GM12892 (cell line): ENCODE measurements around the gene GUCA1A.

Experiments
- POLR2A ChIP-seq: IDR thresholded peaks from 2 replicates; pipeline ENCODE4 v1.6.1; 2011; ENCODE audit warnings: low read depth, low read length, control low read depth
- POLR2AphosphoS5 ChIP-seq: IDR thresholded peaks from 2 replicates; pipeline ENCODE4 v1.6.1; 2011; ENCODE audit warnings: low read depth, low read length, control low read depth

DNA sequence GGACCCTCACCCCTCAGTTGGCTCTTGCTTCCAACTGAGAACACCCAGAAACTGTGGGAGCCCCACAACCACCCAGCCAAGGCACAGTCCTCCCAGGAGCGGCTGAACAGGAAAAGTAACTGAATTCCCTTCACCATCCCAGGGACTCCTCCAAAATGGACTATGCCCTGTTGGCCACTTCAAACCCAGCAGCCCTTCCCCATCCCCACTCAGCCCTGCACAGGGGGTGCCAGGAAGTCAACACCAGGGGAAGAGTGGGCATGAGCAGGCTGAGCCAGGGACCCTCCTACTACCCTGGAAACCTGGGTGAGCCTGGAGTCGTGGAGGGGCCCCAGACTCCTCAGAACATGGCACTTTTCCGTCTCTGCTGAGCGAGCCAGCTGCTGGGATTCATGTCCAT lies 11.3 kb downstream of the GUCA1A start:
- TF ChIP-seq POLR2A (no peak), POLR2AphosphoS5 (no peak)
